Neural cell (in vitro differentiated cells): ENCODE measurements around the gene FBXO24. TPM values are rescaled to one million over a fixed set of nuclear protein-coding genes. Genes with fewer than 3 reads are reported as not detected.

Experiments
- H2AFZ ChIP-seq: fragments of 200-600, 300-800 bp; sonication (generic), shearing (Covaris generic); 2 replicates; pipeline ENCODE4 v1.6.0; 2014; ENCODE audit warnings: low read depth, mild to moderate bottlenecking, antibody characterized with exemption, low read length, moderate library complexity
- H3F3A ChIP-seq: fragments of 200-600 bp; shearing (Covaris generic); 2 replicates; pipeline ENCODE4 v1.6.1; 2016; ENCODE audit warnings: mild to moderate bottlenecking, moderate library complexity, mixed read lengths, antibody characterized with exemption, low read length; ENCODE audit not compliant: insufficient read depth, poor library complexity, severe bottlenecking
- H3K27ac ChIP-seq: fragments of 200-600, 300-800 bp; sonication (generic), shearing (Covaris generic); 2 replicates; pipeline ENCODE4 v1.5.1; 2014; ENCODE audit warnings: mild to moderate bottlenecking, low read length, moderate library complexity
- H3K27me3 ChIP-seq: fragments of 300-800, 200-600 bp; sonication (generic), shearing (Covaris generic); 2 replicates; pipeline ENCODE4 v1.6.0; 2014; ENCODE audit warnings: mild to moderate bottlenecking, low read depth, low read length, moderate library complexity; ENCODE audit not compliant: insufficient read depth
- H3K36me3 ChIP-seq: fragments of 300-800, 200-600 bp; sonication (generic), shearing (Covaris generic); 2 replicates; pipeline ENCODE4 v1.5.1; 2014; ENCODE audit warnings: mild to moderate bottlenecking, antibody characterized with exemption, low read length, moderate library complexity; ENCODE audit not compliant: insufficient read depth
- H3K4me2 ChIP-seq: fragments of 300-800, 200-600 bp; sonication (generic), shearing (Covaris generic); 2 replicates; pipeline ENCODE4 v1.6.0; 2014; ENCODE audit warnings: mild to moderate bottlenecking, low read length
- H3K4me3 ChIP-seq: fragments of 300-800, 200-600 bp; sonication (generic), shearing (Covaris generic); 2 replicates; pipeline ENCODE4 v1.5.1; 2014; ENCODE audit warnings: mild to moderate bottlenecking, low read length, moderate library complexity
- H3K79me2 ChIP-seq: fragments of 200-600 bp; shearing (Covaris generic); replicated peaks from 2 replicates; pipeline ENCODE4 v1.6.0; 2014; ENCODE audit warnings: mild to moderate bottlenecking, low read length, moderate library complexity; ENCODE audit not compliant: insufficient read depth
- H3K9ac ChIP-seq: fragments of 300-800, 200-600 bp; sonication (generic), shearing (Covaris generic); 2 replicates; pipeline ENCODE4 v1.6.1; 2016; ENCODE audit warnings: mild to moderate bottlenecking, low read length, mixed read lengths
- H3K9me2 ChIP-seq: fragments of 200-600 bp; shearing (Covaris generic); 2 replicates; pipeline ENCODE4 v1.6.1; 2016; ENCODE audit warnings: mild to moderate bottlenecking, low read length, mixed read lengths; ENCODE audit not compliant: insufficient read depth
- H3K9me3 ChIP-seq: fragments of 200-600, 300-800 bp; sonication (generic), shearing (Covaris generic); 2 replicates; pipeline ENCODE4 v1.6.1; 2016; ENCODE audit warnings: mild to moderate bottlenecking, mixed run types, low read length, moderate library complexity, mixed read lengths
- H4K20me1 ChIP-seq: fragments of 200-600 bp; shearing (Covaris generic); 2 replicates; pipeline ENCODE4 v1.6.1; 2016; ENCODE audit warnings: mild to moderate bottlenecking, mixed run types; ENCODE audit not compliant: insufficient read depth
- EP300 ChIP-seq: fragments of 450-650 bp; conservative IDR thresholded peaks from 2 replicates; pipeline ENCODE4 v1.6.1; 2014; ENCODE audit warnings: antibody characterized with exemption, mild to moderate bottlenecking, moderate library complexity; ENCODE audit not compliant: poor library complexity, severe bottlenecking
- EZH2 ChIP-seq: fragments of 200-600, 300-800 bp; shearing (Covaris generic), sonication (generic); IDR thresholded peaks from 2 replicates; pipeline ENCODE4 v1.6.1; 2014; ENCODE audit warnings: antibody characterized with exemption, low read length, borderline replicate concordance, mild to moderate bottlenecking; ENCODE audit not compliant: insufficient read depth, poor library complexity, severe bottlenecking
- MXI1 ChIP-seq: fragments of 450-650 bp; conservative IDR thresholded peaks from 2 replicates; pipeline ENCODE4 v1.6.1; 2014; ENCODE audit warnings: antibody characterized with exemption, mild to moderate bottlenecking; ENCODE audit not compliant: poor library complexity, severe bottlenecking
- POLR2AphosphoS5 ChIP-seq: IDR thresholded peaks from 2 replicates; pipeline ENCODE4 v1.6.1; 2012
- RAD21 ChIP-seq: fragments of 450-650 bp; conservative IDR thresholded peaks from 2 replicates; pipeline ENCODE4 v1.6.1; 2014; ENCODE audit warnings: antibody characterized with exemption, mild to moderate bottlenecking, moderate library complexity
- SMC3 ChIP-seq: fragments of 450-650 bp; conservative IDR thresholded peaks from 2 replicates; pipeline ENCODE4 v1.6.1; 2014; ENCODE audit warnings: antibody characterized with exemption, mild to moderate bottlenecking, moderate library complexity; ENCODE audit not compliant: poor library complexity
- TAF1 ChIP-seq: IDR thresholded peaks from 2 replicates; pipeline ENCODE4 v1.6.1; 2012; ENCODE audit warnings: low read depth
- polyA plus RNA-seq: library from polyadenylated mRNA; depleted of rRNA; stranded (reverse); fragments of >200 nt; gene quantifications from 2 replicates; pipeline ENCODE4 v1.2.3, GENCODE V29; 2014
- TF ChIP-seq, protein P1 (sequence below): IDR thresholded peaks from 2 replicates; pipeline ENCODE4 v1.6.1; 2012; ENCODE audit warnings: borderline replicate concordance
- TF ChIP-seq, protein P2 (sequence below): fragments of 450-650 bp; IDR thresholded peaks from 2 replicates; pipeline ENCODE4 v1.5.1; 2014; ENCODE audit warnings: antibody characterized with exemption, mild to moderate bottlenecking, moderate library complexity; ENCODE audit not compliant: poor library complexity, severe bottlenecking

FBXO24 gene
- polyA plus RNA-seq, 1 donor from 2014 or later: 0.52 TPM

DNA sequence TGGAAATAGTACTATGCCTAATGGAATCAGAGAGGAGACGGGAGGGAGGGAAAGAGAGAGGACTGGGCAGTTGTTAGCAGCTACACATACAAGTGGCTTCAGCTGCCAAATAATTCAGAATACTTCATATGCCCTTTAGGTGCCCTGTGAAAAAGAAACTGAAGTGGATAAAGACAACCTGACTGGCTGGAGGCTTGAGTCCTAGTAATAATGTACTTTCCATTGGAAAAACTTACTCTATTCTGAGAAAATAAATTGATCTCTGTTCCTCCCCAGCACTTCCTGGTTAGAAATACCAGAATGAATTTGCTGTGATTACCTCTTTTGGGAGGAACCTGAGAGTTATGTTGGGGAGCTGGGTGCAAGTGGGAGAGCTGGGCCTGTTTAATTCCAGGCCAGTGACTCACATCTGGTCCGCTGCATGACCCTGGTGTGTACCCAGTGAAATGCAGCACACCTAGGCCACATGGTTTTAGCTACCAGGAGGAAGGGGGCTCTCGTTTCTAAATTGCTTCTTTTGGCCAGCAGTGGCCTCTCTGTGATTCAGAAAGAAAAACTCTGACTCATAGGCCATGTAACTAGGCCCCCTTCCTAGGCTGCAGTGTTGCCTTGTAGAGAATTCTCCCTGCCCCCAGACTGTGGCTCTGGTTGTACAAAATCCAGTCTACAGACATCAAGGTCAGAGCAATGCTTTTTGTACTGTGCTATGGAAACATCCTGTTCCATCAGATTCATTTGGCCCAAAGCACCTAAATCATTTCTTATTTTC lies 40.6 kb upstream of the FBXO24 start:
- Histone ChIP-seq H3F3A (no peaks in the 10 kb centered on the region), H2AFZ (no peak overlapping the region), H3K36me3 (no peaks in the 10 kb centered on the region), H3K27me3 (no peaks in the 10 kb centered on the region), H3K9me3 (no peaks in the 10 kb centered on the region), H3K4me2 (no peak overlapping the region), H3K4me3 (no peak overlapping the region), H3K9ac (no peak overlapping the region), H4K20me1 (no peaks in the 10 kb centered on the region), H3K9me2 (no peaks in the 10 kb centered on the region), H3K27ac (no peak overlapping the region), H3K79me2 (peaks cover under 1% of the 10 kb centered on the region)
- no peak for TF ChIP-seq EZH2

DNA sequence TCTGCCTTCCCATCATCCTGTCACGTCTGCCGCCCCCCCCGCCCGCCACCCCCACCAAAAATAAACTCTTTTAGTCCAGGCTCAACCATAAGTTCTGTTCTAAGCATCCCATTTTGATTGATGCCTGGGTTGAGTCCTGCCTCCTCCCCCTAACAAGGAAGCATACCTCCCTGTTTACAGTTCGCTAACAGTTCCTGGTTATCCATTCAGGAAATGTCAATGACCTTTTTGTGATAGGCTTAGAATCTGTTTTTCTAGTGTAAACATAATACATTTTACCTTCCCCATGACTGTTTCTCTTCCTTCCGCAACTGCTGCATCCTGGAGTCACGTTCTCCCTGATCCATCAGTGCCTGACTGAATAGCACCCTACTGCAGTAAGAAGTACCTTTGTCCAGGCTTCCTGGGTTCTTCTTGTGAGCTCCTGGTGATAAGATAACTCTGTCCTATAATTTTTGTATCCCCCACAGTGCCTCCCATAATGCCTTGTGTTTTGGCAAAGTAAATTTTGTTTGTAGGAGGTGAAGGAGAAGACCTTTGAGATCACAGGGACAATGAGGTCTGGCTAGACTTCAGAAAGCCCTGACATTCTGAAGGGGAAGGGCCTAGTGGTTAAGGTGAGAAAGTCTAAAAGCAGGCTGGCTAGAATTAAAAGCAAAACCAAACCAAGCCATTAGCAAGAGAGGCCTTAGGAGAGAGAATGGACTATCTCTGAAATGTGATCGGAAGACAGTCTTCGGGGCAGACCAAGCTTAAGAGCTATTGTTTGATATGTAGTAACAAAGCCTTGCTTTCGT lies 39.8 kb upstream of the FBXO24 start:
- Histone ChIP-seq H3K27ac (no peak overlapping the region), H2AFZ (no peak overlapping the region), H3K79me2 (no peaks in the 10 kb centered on the region), H3K9me2 (no peaks in the 10 kb centered on the region), H3K9ac (no peak overlapping the region), H3K27me3 (no peaks in the 10 kb centered on the region), H3K4me3 (no peak overlapping the region), H4K20me1 (no peaks in the 10 kb centered on the region), H3F3A (no peaks in the 10 kb centered on the region), H3K36me3 (no peaks in the 10 kb centered on the region), H3K4me2 (no peak overlapping the region), H3K9me3 (no peaks in the 10 kb centered on the region)
- TF ChIP-seq MXI1 (no peak), EZH2 (no peak), RAD21 (no peak), POLR2AphosphoS5 (no peak), EP300 (no peak), TAF1 (no peak), SMC3 (no peak)
- TF ChIP-seq, protein P1, sequence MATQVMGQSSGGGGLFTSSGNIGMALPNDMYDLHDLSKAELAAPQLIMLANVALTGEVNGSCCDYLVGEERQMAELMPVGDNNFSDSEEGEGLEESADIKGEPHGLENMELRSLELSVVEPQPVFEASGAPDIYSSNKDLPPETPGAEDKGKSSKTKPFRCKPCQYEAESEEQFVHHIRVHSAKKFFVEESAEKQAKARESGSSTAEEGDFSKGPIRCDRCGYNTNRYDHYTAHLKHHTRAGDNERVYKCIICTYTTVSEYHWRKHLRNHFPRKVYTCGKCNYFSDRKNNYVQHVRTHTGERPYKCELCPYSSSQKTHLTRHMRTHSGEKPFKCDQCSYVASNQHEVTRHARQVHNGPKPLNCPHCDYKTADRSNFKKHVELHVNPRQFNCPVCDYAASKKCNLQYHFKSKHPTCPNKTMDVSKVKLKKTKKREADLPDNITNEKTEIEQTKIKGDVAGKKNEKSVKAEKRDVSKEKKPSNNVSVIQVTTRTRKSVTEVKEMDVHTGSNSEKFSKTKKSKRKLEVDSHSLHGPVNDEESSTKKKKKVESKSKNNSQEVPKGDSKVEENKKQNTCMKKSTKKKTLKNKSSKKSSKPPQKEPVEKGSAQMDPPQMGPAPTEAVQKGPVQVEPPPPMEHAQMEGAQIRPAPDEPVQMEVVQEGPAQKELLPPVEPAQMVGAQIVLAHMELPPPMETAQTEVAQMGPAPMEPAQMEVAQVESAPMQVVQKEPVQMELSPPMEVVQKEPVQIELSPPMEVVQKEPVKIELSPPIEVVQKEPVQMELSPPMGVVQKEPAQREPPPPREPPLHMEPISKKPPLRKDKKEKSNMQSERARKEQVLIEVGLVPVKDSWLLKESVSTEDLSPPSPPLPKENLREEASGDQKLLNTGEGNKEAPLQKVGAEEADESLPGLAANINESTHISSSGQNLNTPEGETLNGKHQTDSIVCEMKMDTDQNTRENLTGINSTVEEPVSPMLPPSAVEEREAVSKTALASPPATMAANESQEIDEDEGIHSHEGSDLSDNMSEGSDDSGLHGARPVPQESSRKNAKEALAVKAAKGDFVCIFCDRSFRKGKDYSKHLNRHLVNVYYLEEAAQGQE: no peak
- TF ChIP-seq, protein P2, sequence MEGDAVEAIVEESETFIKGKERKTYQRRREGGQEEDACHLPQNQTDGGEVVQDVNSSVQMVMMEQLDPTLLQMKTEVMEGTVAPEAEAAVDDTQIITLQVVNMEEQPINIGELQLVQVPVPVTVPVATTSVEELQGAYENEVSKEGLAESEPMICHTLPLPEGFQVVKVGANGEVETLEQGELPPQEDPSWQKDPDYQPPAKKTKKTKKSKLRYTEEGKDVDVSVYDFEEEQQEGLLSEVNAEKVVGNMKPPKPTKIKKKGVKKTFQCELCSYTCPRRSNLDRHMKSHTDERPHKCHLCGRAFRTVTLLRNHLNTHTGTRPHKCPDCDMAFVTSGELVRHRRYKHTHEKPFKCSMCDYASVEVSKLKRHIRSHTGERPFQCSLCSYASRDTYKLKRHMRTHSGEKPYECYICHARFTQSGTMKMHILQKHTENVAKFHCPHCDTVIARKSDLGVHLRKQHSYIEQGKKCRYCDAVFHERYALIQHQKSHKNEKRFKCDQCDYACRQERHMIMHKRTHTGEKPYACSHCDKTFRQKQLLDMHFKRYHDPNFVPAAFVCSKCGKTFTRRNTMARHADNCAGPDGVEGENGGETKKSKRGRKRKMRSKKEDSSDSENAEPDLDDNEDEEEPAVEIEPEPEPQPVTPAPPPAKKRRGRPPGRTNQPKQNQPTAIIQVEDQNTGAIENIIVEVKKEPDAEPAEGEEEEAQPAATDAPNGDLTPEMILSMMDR: no peak
